Vagina (tissue), 2 donors: ENCODE data around the gene CNTN1.

Experiments
- CTCF ChIP-seq, 3 experiments: fragments of 450-650 bp in 2 of 3; fragments of 200-600 bp in 1 of 3; sonication (generic) in 1 of 3; IDR thresholded peaks; one replicate each; pipeline ENCODE4 v1.5.1; 2017 to 2019; ENCODE audit warnings: antibody characterized with exemption in 3 of 3, mild to moderate bottlenecking in 2 of 3, moderate library complexity in 2 of 3
- POLR2A ChIP-seq, 2 donors: fragments of 450-650 bp; IDR thresholded peaks; one replicate each; pipeline ENCODE4 v1.6.1; 2017; ENCODE audit warnings: antibody characterized with exemption in 2 of 2, mild to moderate bottlenecking in 2 of 2, moderate library complexity in 2 of 2
- POLR2AphosphoS5 ChIP-seq, 2 donors: sonication (generic); formaldehyde crosslinking; IDR thresholded peaks; one replicate each; pipeline ENCODE4 v1.9.0; 2017; ENCODE audit warnings: antibody characterized with exemption in 2 of 2, mild to moderate bottlenecking in 2 of 2, low read depth in 1 of 2; ENCODE audit not compliant: insufficient read depth in 1 of 2

DNA sequence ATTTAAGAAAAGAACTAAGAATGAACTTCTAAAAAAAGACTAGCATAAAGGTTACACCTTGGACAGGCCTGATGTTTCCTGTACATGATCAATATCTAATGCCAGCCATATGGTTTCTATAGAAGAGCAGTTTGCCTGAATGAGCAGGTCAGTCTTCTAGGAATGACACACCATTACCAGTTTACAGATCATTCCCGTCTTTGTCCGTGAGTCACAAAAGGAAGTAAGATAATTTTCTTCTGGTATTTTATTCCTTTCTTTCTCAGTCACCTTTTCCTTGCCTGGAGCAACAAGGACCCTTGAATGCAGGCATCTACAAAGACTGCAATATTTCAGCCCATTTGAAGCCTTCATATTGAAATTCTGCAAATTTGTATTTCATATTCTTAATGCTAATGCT lies 44.6 kb upstream of the CNTN1 start:
- TF ChIP-seq CTCF (IDR thresholded peaks at IDR 0.05) = no peak
- TF ChIP-seq POLR2AphosphoS5 (IDR thresholded peaks at IDR 0.05; ENCODE audit: insufficient read depth in 1 of 2, low read depth in 1 of 2) = no peak
- TF ChIP-seq POLR2A (IDR thresholded peaks at IDR 0.05) = no peak
